GM15510 (cell line): ENCODE measurements around the gene RRP1B.

Experiments
- POLR2A ChIP-seq: IDR thresholded peaks from 3 replicates; pipeline ENCODE4 v1.6.1; 2011; ENCODE audit warnings: borderline replicate concordance; ENCODE audit not compliant: insufficient read length; ENCODE audit errors: extremely low read depth

Gene RRP1B

GRCh38 chr21:43734131-43734927, 75.0 kb downstream of the RRP1B start:
- no peak for TF ChIP-seq POLR2A

GRCh38 chr21:43734928-43735229, 75.5 kb downstream of the RRP1B start:
- no peak for TF ChIP-seq POLR2A

GRCh38 chr21:43735236-43736091, 76.1 kb downstream of the RRP1B start:
- TF ChIP-seq POLR2A = no peak

GRCh38 chr21:43736224-43736883, 77.0 kb downstream of the RRP1B start:
- TF ChIP-seq POLR2A = no peak

- TF ChIP-seq POLR2A = no peak
Measured at GRCh38 chr21:43737158-43737950, 78.0 kb downstream of the RRP1B start.

GRCh38 chr21:43739621-43740435, 80.5 kb downstream of the RRP1B start:
- no peak for TF ChIP-seq POLR2A

- TF ChIP-seq POLR2A = no peak
Measured at GRCh38 chr21:43740497-43741156, 81.3 kb downstream of the RRP1B start.

GRCh38 chr21:43741423-43742096, 82.2 kb downstream of the RRP1B start:
- TF ChIP-seq POLR2A = no peak

GRCh38 chr21:43743947-43744346, 84.6 kb downstream of the RRP1B start:
- no peak for TF ChIP-seq POLR2A

- no peak for TF ChIP-seq POLR2A
Measured at GRCh38 chr21:43744725-43745124, 85.4 kb downstream of the RRP1B start.
